GM21619 (cell line): ENCODE measurements around the gene ARHGAP19.
"Not testable (repeated sequence)": the region's sequence is repeated elsewhere in the genome, so short reads cannot be mapped to it uniquely, and the experiment has no call there.

Experiments used
- ATAC-seq: cut with Tn5 transposase; IDR thresholded peaks from one replicate; pipeline ENCODE4 v1.9.1; 2021; ENCODE audit not compliant: unreplicated experiment

The ARHGAP19 gene

GRCh38 chr10:97280783-97281182, 11.7 kb downstream of the ARHGAP19 start:
- ATAC-seq = no peak

DNA sequence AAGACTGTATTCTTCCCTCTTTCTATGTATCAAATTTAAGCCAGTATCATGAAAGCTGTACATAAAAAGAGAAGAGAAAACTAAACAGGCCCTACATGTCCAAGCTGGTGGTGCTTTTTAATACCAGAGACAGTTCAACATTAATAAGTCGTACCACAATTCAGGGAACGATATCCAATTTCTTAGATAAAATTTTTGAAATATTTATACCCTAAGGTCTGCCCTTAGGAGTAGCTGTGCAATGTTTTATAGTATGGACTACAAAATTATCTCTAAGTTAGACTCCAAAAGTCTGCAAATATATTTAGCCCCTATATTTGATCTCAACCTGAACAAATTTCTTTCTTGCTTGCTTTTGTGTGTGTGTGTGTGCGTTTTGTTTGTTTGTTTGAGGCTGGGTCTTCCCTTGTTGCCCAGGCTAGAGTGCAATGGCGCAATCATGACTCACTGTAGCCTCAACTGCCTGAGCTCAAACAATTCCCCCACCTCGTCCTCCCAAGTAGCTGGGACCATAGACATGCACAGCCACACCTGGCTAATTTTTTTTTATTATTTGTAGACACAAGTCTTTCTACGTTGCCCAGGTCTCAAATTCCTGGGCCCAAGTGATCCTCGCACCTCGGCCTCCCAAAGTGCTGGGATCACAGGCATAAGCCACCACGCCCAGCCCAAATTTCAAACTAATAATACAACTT, 13.2 kb downstream of the ARHGAP19 start:
- no peak for ATAC-seq

- ATAC-seq = peak; percentile 48
Measured at GRCh38 chr10:97278491-97278989, 13.9 kb downstream of the ARHGAP19 start.

- no peak for ATAC-seq
Measured at GRCh38 chr10:97277551-97277950, 14.9 kb downstream of the ARHGAP19 start.

- no peak for ATAC-seq
Measured at GRCh38 chr10:97274828-97275227, 17.6 kb downstream of the ARHGAP19 start.

DNA sequence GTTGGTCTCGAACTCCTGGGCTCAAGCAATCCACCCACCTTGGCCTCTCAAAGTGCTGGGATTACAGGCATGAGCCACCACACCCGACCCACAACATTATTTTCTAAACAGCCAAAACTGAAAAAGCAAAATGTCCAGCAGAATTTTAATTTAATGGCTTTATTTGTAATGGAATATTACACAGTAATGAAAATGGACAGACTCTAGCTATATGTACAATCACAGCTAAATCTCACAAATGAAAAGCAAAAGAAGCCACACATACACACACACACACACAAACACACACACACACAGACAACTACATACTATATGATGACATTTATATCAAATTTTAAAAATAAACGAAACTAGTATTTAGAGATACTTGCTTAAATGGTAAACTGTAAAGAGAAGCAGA, 18.7 kb downstream of the ARHGAP19 start:
- ATAC-seq = no peak

DNA sequence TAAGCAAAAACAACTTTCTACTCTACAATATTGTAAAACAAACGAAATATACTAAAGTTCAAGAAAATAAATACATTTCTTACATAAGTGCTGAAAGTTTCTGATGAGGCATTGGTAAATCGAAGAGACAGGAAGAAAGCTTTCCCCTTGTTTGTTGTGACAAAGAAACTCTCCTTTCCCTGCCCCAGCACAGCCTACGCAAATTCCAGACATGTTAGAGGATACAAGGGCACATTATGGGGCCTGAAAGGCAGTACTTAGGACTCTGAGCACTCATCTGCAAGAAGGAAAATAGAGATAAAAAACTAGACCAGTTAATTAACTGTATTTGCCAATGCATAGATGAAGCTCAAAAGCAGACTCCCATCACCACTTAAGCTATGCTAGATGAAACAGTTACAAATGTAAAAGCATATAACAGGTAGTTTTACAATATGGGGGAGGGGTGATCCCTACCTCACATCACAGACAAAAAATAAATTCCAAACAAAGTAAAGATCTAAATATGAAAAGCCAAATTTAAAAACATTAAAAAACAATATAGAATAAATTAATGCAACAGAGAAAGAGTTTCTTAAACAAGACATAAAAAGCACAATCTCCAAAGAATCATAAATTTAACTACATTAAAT, 21.8 kb downstream of the ARHGAP19 start:
- no peak for ATAC-seq

DNA sequence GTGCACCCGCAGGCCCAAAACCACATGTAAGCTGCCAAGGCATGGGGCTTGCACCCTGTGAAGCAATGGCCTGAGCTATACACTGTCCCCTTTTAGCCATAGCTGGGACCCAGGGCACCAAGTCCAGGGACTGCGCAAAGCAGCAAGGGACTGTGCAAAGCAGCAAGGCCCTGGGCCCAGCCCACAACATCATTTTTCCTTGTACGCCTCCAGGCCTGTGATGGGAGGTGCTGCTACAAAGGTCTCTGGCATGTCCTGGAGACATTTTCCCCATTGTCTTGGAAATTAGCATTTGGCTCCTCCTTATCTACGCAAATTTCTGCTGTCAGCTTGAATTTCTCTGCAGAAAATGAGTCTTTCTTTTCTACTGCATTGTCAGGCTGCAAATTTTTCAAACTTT, 24.8 kb downstream of the ARHGAP19 start:
- ATAC-seq = no peak

DNA sequence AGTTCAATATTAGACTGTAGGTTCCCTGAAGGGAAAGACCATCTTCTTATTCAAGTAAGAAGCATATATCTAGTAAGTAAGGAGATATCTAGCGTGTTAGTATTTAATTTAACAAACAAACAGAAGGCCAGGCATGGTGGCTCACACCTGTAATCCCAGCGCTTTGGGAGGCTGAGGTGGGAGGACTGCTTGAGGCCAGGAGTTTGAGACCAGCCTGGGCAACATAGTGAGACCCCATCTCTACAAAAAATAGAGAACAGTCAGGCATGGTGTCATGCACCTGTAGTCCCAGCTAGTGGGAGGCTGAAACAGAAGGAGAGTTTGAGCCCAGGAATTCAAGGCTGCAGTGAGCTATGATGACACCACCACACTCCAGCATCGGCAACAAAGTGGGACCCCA, 27.3 kb downstream of the ARHGAP19 start:
- not testable (repeated sequence) for ATAC-seq

- ATAC-seq = no peak
Measured at GRCh38 chr10:97263971-97264370, 28.5 kb downstream of the ARHGAP19 start.

DNA sequence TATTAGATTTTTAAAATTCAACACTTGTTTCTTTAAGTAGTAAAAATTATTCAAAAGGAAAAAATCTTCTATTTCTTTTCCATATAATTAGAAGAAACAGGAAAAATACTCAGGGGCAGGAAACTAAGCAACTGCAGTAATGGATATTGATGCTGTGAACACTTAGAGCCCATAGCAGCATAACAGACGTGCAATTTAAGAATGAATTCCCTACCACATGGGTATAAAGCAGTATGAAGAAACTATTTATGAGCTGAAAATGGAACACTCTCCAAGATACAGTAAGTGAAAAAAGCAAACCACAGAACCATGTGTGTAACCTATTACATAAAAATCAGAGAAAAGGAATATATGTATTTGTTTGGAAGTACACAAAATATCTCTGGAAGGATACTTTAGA, 30.8 kb downstream of the ARHGAP19 start:
- no peak for ATAC-seq

GRCh38 chr10:97261183-97261582, 31.3 kb downstream of the ARHGAP19 start:
- ATAC-seq = no peak

DNA sequence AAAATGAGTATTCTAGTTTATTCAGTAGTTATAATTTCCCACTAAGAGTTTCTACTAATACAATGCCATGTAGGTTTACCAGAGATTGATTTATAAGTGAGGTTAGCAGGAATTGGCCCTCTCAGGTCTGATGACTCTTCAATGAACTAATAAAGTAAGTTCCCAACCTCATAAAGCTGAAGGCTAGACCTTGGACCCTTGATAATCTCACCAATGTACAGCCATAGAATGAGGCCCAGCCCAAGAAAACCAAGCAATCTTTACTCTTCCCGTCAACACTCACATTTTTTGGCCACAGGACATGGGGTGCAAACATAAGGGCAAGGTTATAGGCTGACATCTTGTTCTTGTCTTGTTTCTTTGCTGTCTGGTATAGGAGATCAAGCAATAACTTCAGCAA, 33.3 kb downstream of the ARHGAP19 start:
- no peak for ATAC-seq

GRCh38 chr10:97256356-97256755, 36.1 kb downstream of the ARHGAP19 start:
- ATAC-seq = no peak

- no peak for ATAC-seq
Measured at GRCh38 chr10:97255512-97256293, 36.7 kb downstream of the ARHGAP19 start.

DNA sequence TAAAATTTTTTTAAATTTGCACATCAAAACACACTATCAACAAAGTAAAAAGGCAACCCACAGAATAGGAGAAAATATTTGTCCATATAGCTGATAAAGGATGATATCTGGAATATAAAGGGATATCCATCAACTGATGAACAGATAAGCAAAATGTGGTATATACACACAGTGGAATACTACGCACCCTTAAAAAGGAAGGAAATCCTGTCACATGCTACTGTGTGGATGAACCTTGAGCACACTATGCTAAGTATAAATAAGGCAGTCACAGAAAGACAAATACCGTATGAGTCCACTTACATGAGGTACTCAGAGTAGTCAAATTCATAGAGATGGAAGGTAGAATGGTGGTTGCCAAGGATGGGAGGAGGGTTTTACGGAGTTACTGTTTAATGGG, 37.7 kb downstream of the ARHGAP19 start:
- no peak for ATAC-seq

- no peak for ATAC-seq
Measured at GRCh38 chr10:97250952-97251351, 41.5 kb downstream of the ARHGAP19 start.

DNA sequence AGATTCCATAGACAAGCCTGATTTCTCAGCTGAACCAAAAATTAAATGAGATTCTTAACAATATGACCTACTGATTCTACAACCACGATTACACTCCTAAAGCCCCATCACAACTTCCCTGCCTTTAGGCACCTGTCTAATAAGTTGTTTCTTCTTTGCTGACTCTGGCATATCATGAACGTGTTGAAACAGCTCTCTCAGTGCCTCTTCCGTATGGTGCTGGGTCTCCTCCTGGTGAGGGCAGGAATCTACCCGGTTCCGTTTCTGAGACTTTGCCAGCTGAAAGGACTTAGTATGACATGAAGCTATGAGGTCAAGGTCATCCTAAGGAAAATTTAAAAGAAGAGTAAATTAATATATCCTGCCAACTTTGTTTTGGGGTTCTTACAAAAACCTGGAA, 48.6 kb downstream of the ARHGAP19 start:
- no peak for ATAC-seq

DNA sequence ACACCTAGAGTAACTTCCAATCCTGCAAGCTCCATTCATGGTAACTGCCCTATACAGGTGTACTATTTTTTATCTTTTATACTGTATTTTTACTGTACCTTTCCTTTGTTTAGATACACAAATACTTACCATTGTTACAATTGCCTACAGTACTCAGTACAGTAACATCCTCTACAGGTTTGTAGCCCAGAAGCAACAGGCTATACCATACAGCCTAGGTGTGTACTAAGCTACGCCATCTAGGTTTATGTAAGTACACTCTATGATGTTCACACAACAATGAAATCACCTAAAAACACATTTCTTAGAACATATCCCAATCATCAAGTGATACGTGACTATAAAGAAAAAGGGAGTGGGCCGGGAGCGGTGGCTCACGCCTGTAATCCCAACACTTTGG, 53.6 kb downstream of the ARHGAP19 start:
- no peak for ATAC-seq

GRCh38 chr10:97235353-97235752, 57.1 kb downstream of the ARHGAP19 start:
- no peak for ATAC-seq

DNA sequence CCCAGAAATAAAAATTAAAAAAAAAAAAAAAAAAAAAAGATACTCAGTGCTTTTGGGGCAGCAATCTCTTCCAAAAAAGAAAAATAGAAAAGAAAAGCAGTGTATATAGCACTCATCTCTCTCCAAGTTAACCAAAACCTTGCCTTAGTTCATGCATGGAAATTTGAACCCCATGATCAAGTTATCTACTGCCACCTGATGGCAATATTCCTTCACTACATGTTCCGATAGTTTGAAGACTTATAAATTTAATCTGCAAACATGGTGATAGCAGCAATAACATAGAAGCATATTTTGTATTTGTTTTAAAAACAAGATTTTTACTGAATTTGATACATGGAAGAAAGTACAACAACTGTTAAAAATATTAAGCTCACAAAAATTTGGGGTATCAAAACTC, 58.0 kb downstream of the ARHGAP19 start:
- no peak for ATAC-seq

- ATAC-seq = no peak
Measured at GRCh38 chr10:97230146-97230545, 62.3 kb downstream of the ARHGAP19 start.
